Left colon (tissue), 2 donors: ENCODE measurements around the gene EGLN3. TPM values are rescaled to one million over a fixed set of nuclear protein-coding genes. Genes with fewer than 3 reads are reported as not detected.
"Not testable (repeated sequence)": the region's sequence is repeated elsewhere in the genome, so short reads cannot be mapped to it uniquely, and the experiment has no call there.

ENCODE experiments used
- ATAC-seq: fragments of 200-7000 bp; cut with Tn5 transposase; one replicate; pipeline ENCODE4 v1.9.1; 2020; ENCODE audit warnings: mild to moderate bottlenecking, moderate library complexity
- DNase-seq, 2 donors: peaks; one replicate each; pipeline ENCODE4 v3.0.0-alpha.2; 2020
- intact Hi-C, 2 donors: fragments of 100-400 bp; cut with DNase I in 1 of 2; cut with micrococcal nuclease in 1 of 2; formaldehyde crosslinking; loops; one replicate each; pipeline versions ENCODE4 v1.11.2 to v1.14.0; 2022; cut with DNase I, micrococcal nuclease
- total RNA-seq, 2 donors: library from RNA; stranded (reverse); fragmentation: NEBNext Ultra II Directional; extraction: Animal tissue kit (Norgen Biotek cat#: 25700); gene quantifications; one replicate each; pipeline ENCODE4 v1.2.1, GENCODE V29; 2021
- donor health status: DM: no; HTN: no; CAD: no.
- donor health status: DM: yes; HTN: yes; CAD: no.

Gene EGLN3
- total RNA-seq, 2 donors from 2014 or later = 29.5 to 161 TPM

DNA sequence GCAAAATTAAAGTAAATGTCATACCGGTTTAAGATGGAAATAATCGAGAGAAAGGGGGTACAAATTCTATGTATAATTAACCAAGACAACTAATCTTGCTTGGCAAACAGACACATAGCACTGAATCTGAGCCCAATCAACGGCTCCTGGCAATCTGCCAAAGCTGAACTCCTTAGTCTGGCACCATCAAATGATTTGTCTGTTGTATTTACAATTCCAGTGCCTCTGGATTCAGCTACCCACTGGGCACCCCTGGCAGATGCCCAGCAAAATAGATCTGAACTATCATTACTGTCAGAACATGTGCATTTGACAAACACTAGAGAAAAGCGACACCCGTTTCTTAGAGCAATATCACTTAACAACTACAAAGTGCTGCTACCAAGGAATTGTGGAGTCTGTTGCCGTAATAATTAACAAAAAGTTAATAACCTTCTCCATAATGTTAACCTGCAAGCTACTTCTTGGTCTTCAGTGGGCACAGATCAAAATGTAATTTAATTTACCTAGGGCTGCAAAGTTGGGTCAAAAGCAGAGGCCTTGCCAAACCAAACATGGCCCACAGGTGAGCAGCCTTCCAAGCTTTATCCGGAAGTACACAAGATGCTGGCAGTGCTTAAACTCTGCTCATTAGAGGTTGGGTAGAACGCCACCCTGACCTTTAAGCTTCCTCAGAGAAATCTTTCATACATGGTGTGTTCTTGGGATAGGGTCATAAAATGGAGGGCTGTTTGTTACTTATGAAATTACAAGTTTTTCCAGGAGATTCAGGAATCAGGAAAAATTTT is 7.6 kb downstream of the EGLN3 start:
- DNase-seq (peak; percentile 44 to 57), ATAC-seq (peak; percentile 67)
- intact Hi-C loops = no loop called here

DNA sequence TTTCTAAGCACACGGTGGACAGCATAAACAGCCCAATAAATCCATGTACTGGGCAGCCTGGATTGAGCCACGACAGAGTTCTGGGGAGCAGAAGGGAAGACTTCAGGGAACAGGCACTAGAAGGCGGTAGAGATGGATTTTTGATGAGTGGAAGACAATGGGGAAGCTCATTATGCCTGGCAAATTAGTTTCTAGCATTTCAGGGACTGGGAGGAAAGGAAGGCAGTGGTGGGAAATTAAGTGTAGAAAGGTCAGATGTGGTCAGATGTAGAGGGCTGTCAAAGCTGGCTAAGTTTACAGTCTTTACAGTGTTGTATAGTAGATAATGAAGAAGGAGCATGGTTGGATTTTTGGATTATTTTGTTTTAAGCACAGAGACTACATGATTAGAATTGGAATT is 9.2 kb downstream of the EGLN3 start:
- ATAC-seq (no peak), DNase-seq (no peak)
- intact Hi-C loops = no loop called here

DNA sequence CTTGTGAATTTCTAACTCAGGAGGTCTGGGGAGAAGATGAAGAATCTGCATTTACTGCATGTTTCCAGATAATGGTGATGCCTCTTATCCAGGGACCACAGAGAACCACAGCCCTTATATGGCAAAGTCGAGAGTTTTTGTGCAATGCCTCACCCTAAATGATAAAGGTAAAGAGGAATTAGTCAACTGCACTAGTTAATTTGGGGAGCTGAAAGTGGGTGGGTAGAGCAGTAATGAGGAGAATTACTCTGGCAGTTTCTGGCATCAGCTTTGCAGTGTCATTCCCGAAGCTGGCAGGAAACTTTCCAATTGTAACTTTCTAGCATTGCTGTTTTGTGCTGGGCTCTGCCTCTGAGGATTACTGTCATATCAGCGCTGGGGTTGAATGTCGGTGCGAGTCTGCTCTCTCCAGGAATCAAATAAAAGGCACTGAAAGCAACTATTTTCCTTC is 10.3 kb downstream of the EGLN3 start:
- ATAC-seq = no peak

DNA sequence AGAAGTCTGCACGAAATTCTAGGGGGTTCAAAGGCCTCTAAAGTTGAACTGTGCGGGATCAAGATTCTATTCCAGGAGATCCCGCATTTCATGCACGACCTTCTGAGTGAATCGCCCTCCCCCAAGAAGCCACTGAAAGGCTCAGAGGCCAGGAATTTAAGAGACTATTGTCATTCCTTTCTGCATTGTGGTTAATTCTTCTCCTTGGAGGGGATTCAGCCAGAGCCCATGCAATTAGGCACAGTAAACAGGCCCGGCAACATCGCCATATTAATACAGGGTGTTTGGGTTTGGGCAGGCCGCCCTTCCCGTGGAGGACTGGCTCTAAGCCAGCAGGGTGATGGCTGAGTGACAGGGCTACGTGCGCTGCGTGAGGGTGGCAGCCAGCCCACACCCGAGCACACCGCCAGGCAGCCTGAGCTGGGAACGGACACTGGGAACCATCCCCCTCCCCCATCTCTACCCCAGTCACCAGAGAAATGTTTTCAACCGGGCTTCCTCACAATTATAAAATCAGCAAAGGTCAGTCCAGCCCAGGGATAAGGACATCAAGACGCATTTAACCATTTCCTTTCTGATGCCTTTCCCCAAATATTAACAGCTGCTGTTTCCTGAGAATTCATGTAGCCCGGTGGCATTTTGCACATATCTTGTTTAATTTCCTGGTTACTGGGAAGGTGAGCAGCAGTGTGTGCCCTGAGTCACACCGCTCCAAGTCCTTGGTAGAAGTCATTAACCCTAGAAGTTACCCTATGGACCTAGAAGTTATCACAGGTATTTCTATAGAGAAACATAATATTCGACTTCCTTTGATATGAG is 12.5 kb downstream of the EGLN3 start:
- ATAC-seq = peak; percentile 85
- peak; percentile 80 to 83 for DNase-seq
- intact Hi-C loops = no loop called here

More for the DNA sequence above, 10.3 kb downstream of the EGLN3 start:
- intact Hi-C loops = no loop called here
- no peak for DNase-seq

DNA sequence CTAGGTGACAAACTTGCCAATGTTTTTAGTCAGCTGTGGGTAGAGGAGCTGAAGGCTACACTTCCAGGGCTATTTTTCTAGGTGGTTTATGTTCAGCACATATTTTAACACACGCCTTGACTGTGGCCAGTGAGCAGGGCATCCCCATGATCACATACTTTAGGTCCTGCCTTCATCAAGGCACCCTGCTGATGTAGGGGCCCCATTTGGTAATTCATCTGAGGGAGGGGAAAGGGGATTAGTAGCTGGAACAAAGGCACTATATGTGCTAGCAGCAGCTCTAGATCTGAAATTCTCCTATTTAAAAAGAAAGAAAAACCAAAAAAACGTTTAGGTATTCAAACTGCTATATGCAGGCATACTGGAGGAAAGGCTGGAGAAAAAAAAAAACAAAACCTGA is 14.5 kb downstream of the EGLN3 start:
- ATAC-seq = no peak
- no peak for DNase-seq
- intact Hi-C loops = no loop called here

DNA sequence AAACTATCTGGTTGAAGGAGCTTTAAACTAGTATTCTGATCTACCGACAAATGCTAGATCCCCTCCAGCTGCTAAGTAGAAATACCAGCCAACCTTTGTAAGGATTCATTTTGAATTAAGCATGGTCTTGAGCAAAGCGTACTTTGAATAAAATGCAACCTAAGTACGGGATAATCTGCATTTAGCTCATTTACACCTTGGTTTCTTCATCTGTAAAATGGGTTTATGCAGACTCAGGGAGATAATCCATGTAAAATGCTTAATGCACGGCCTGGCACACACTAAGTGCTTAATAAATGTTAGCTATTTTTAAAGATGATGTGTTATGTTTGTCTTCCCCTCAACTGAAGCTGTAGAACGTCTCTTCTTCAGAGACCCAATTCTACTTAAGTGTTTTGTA is 15.9 kb downstream of the EGLN3 start:
- ATAC-seq (no peak), DNase-seq (no peak)
- intact Hi-C loops = no loop called here

DNA sequence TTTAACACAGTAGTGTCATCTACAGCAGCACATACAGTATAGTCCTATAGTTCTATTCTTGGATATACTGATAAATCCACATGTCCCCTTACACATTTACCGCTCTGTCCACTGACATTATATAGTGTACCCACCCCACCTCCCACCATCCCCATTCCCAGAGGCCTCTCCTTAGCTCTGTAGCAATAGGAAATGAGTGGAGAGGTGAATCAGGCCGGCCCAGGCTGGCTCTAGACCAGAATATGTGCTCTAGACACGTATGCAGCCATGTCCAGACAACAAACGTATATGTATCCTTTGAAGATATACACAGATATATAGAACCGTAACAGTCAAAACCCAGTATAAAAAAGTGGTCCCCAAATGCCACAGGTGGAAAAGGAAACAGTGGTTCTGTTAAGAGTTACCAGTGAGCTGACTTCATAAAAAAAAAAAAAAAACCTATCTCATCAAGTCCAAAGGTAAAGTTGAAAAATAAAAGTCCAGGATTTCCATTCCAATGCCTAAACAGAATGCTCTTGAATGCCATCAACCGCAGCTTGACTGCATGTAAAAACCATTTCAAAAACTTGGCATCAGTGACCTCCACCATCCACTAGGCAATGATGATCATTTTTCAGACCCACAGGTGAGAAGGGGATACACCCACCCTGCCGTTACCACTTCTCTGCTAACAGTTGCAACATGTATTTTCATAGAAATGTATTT is 16.7 kb downstream of the EGLN3 start:
- intact Hi-C loops = no loop called here
- peak; percentile 33 to 41 for DNase-seq
- peak; percentile 48 for ATAC-seq

DNA sequence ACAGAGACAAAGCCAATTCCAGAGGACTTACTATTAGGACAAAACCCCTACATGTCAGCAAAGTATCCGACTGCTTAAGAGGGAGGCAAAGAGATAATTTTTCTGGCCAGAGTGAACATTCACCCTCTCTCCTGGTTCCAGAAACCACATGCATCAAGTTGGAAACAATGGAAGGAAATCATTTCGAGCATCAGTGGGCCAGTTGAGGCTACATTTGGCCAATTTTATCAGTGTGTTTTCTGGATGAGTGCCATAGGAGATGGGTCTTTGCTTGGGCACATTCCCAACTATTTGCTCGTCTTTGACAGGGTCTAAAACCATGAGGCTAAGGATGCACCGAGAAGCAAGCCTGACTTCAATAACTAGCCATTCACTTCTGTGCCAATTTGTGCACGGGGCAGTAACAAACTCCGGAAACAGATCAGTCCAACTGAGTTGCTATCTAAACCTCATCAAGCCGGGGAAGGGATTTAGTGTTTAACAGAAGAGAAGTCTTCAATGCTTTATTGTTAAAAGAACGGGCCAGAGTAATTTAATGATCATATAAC is 17.4 kb downstream of the EGLN3 start:
- DNase-seq (no peak), ATAC-seq (peak; percentile 47)
- intact Hi-C loops = no loop called here

DNA sequence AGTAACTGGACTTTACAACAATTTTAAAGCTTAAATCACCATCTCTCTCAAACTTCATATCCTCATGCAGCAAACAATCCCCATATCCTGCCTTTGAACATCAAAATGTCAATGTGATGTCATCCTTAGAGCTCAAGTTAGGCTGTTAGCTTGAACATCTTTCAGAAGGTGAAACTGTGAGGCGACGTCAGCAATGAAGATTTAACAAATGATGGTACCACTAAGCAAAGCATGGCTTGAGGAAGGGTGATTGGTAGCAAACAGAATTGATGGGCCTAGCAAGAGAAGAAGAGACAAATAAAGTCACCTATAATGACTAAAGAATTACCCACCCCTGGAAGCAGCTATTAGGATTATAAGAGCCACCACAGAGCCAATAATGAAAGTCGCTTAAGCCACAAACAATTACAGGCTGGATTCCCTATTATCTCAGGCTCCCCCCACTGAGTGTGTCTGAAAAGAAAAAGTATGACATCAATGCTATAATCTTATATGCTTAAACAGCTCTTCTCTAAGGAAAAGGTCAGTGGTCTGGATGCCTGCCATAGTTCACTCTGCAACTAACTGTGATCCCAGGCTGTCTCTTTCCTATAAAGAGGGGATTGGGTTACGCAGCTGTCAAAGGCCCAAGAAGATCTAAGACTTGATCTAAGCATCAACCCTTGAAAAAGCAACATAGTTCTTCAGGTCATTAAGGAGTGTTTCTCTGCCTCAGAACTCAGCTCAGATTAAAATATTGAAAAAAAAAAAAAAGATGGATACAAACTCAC is 18.1 kb downstream of the EGLN3 start:
- no peak for DNase-seq
- no peak for ATAC-seq
- intact Hi-C loops = no loop called here

DNA sequence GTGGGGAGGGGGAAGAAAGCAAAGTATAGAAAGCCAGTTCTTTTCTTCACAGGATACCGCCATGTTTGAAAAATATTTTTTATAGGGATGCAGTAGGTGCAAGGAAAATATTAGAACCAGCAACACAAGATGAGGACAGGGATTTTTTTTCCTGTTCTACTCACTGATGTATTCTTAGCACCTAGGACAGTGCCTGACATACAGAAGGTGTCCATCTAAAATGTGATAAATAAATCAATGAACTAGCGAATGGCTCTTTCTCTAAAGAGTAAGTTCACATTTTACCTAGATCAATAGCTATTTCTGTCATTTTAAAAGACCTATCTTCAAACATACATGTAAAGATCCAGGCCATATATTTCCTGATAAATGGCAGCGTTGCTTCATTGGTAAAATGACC is 18.8 kb downstream of the EGLN3 start:
- no peak for ATAC-seq
- intact Hi-C loops = no loop called here

DNA sequence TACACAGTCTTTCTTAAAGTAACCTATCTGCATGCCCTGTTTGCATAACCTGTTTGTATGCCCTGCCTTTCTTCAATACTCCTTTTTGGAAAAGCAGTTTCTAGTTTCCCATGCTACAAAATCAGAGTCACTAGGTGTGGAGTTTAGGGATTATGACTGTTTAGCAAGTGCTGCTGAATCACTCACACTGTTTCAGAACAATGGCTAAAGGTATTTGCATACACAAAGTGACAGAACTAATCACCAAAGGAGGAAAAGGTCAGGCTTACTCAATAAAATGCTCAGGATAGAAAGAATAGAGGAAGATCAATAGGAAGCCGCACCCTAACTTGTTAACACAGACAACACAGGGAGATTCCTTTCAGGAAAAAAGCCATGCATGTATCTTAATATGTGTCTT is 19.4 kb downstream of the EGLN3 start:
- DNase-seq (no peak), ATAC-seq (no peak)
- intact Hi-C loops = no loop called here

More for the DNA sequence above, 18.8 kb downstream of the EGLN3 start:
- no peak for DNase-seq

DNA sequence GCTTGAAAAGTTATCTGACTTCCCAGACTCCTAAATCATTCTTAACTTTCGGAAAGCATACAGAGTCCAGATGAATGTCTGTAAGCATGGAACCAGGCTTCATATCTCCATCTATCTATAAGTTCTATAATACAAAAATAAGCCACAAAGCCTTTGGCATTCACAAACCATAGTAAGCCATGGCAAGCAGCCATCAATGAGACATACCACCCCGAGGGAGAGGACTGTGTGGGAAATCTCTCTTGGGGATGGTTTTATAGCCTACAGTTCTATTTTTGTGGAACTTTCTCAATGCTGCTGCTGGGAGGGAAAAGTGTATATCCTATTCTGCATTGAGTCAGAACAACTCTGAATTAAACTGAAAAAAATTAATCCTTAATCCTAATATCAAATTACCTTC is 20.4 kb downstream of the EGLN3 start:
- intact Hi-C loops = no loop called here
- DNase-seq = no peak
- no peak for ATAC-seq

DNA sequence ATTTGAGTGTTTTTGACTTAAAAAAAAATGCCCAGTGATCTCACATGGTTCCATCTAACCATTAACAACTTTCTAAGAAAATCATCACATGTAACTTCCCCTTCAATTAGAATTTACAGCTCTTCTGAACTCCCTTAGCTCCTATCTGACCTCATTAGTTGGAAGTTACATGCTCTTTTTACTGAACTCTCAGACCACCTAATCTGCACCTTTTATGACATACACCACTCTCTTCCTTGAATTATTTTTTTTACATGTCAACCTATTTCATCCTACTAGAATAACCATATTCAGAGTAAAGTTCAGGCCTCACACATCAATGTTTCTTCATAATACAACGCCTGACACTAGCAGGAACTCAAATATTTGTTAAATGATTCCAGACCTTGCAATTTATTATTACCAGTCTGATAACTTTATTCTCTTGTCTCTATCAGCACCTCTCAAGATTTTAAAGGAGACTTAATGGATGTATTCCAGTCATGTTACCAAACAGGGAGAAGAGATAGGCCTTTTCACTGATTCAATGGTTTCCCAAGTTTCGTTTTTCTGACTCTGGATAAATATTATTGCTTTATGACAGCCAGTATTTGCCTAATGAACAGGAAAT is 21.0 kb downstream of the EGLN3 start:
- intact Hi-C loops = no loop called here
- no peak for DNase-seq
- ATAC-seq = no peak

DNA sequence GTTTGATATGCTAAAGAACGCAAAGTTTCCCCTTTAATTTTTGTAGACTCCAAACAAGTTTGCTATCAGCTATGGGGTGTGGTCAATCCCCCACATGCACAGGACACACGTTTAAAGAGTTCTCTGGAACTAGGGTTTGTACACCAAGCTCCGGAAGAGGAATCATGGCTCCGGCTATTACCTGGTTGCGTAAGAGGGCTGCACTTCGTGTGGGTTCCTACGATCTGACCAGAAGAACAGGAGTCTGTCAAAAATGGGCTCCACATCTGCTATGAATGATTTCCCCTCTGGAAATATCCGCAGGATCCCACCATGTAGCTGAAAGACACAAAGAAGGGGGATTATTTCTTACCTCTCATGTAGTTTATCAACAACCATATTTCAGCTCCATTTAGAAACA is 22.0 kb downstream of the EGLN3 start:
- DNase-seq (no peak), ATAC-seq (no peak)
- intact Hi-C loops = no loop called here

DNA sequence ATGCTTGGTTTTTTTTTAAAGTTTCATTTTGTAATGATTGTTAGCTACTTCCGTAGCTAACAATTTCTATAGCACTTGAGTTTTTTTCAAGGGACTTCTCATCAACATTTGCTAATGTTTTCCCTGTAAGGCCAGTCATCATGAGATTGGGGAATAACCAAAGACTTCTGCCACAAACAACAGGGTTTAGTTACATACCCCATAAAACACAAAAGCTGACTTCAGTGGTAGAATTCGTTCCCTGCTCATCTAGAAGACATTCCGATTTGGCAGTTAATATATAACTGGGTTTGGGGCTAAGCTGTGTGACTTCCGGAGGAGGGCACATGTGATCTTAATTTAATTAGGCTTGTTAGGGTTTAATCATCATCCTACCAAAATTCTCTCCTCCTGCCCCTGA is 22.9 kb downstream of the EGLN3 start:
- DNase-seq = no peak
- no peak for ATAC-seq
- intact Hi-C loops = no loop called here

DNA sequence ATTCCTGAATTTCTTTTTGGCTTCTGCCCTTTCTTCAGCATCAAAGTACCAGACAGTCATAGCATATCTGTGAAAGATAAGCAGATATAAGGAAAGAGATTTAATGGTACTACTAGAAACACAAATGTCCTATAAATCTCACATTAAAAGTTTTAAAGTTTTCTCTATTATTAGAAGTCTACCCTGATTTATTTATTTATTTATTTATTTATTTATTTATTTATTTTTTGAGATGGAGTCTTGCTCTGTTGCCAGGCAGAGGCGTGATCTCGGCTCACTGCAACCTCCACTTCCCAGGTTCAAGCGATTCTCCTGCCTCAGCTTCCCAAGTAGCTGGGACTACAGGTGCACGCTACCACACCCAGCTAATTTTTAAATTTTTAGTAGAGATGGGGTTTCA is 23.9 kb downstream of the EGLN3 start:
- DNase-seq, intact Hi-C loops, ATAC-seq: not testable (repeated sequence)

DNA sequence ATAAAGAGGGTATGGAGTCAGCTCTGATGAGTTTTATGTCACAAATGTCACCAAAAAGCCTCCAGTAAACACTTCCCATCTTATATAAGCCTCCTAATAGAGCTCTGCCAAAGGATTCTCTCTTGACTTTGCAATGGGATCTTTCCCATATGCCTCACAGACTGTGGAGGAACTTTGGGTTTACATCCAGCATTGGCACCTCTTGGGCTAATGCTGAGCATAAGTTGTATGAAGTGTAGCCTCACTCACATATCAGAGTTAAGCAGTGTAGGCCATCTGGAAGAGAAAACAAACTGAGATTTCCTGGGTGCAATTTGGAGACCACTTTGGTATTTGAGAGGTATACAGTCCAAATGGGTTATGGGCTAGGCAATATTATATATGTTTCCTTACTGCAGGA is 24.9 kb downstream of the EGLN3 start:
- DNase-seq (no peak), ATAC-seq (no peak)
- intact Hi-C loops = no loop called here

DNA sequence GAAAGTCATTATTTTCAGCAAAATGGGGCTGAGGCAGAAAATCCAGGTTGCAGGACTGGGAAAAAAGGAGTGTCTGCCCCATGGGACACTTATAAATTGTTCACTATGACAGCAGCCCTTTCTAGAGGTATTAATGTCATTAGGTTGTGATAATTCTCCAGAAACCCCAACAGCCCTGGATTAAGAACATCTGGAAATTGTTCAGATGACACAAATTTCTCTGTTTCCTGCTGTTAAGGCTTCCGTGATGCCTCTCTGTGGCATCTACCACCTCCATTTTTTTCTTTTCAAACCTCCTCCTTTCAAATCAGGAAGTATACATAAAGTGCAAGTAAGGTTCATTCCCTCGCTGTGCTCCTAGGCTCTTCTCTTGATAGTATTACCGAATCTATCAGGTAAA is 25.6 kb downstream of the EGLN3 start:
- no peak for ATAC-seq
- intact Hi-C loops = no loop called here

More for the DNA sequence above, 25.6 kb downstream of the EGLN3 start:
- no peak for DNase-seq
